Activated gamma-delta T cell treated with Interleukin-2 at 50 U/mL for 16 hours (primary cell): ENCODE data around the gene RAB3A.
"Not testable (repeated sequence)": the region's sequence is repeated elsewhere in the genome, so short reads cannot be mapped to it uniquely, and the experiment has no call there.

Experiments
- DNase-seq: peaks from one replicate; pipeline ENCODE4 v3.0.0-alpha.2; 2020

The RAB3A gene

DNA sequence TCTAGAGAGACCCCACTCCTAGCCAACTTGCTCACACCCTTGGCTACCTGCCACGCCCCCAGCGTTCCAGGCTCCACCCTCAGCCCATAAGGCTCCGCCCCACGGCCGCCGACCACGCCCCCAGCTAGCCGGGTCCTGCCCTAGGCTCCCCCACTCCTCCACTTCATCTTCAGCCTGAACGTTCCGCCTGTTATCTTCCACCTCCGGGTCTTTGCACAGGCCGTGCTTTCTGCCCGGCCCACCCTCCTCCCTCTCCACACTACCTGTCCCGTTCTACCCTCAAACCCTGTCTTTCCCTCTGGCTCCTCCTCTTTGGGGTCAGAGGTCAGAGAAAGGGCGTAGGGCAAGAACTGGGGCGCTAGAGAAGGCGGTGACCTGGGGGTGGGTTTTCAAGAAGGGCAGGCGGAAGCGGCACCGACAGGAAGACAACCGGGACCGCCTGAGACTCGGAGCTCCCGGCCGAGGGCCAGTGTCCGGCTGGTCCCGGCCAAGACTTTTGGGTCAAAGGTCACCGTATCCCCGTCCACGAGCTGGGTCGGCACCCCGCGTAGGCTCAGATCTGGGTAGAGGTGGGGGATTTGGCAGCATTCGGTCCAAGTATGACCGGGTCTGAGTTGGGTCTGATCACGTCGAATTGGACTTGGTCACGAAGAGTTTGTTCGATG, 20.1 kb upstream of the RAB3A start:
- no peak for DNase-seq

DNA sequence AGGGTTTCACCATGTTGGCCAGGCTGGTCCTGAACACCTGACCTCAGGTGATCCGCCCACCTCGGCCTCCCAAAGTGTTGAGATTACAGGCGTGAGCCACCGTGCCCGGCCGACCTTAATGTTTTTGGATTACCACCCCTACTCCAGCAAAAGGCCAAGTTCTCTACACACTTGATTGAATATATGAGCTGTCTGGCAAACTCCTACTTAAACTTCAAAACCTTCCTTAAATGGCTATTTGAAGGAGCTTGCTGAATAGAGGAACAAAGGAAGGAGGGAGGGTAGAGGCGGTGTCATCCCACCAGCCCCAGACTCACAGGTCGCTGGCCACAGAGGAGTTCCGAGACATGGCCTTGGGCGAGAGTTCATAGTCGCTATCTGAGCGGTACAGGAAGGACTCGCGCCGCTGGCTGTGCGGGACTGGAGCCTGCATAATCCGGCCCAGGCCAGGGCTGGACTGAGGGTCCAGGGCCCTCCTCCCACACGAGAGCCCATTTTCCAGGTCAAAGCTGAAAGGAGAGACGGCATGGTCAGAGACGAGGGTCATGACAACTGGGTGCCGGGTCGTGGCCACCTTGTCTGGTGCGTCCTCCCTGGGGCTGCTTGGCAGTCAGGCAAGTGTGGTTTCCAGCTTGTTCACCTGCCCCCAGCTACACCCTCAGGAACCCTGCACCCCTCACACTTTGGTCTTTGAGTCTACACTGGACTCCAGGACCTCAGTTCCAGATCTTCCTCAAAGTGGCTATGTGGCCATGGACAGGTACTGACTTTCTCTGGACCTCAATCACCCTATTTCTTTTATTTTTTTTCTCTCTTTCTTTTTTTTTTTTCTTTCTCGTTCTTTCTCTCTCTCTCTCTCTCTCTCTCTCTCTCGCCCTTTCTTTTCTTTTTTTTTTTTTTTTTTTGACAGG, 18.2 kb upstream of the RAB3A start:
- DNase-seq = no peak

- DNase-seq = no peak
These were observed 16.9 kb upstream of the RAB3A start for GRCh38 chr19:18220632-18221275.

DNA sequence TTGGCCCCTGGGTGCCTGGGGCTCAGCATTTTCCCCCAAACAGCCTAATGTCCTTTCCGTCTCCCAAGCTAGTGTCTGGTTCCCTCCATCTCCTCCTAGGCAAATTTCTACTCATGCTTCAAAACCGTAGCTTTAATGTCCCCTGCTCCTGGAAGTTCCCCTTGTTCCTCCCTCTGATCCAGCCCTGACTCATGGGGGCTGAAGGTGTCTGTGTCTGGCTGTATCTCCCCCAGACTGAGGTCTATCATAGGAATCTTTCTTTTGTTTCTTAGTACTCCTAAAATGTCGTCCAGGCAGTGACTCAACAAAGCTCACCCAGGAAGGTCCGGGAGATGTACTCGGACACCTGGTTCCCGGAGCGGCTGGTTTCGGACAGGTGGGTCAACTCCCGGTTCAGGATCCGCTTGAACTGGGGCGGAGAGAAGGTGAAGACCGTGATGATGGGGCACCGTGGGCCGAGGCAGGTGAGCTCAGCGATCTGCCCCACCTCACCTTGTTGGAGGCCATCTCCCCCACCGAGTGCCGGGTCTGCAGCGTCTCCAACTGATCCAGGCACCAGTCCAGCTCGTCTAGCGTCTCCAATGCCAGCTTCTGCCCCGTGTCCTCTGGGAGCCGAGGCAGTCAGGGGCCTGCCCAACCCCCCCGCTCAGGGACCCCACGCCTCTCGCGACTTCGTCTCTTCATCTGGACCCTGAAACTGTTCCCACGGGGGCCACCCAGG, 16.2 kb upstream of the RAB3A start:
- no peak for DNase-seq

DNA sequence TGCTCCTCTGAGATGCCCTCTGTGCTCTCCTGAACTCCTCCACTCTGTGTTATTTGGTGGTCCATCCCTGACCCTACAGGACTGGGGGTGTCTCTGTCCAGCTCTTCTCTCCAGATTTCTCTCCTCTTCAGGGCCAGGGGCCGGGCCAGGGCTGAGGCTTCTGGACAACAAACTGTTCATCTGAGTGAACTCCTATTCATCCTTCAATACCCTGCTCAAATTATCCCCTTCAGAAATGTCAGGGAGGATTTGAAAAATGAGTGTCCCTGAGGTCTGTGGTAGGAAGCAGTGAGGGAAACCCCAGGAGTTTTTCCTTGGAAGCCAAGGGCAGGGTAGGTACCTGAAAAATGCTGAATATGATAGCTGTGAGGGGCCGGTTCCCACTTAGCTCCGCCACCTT, 14.8 kb upstream of the RAB3A start:
- DNase-seq = no peak

DNA sequence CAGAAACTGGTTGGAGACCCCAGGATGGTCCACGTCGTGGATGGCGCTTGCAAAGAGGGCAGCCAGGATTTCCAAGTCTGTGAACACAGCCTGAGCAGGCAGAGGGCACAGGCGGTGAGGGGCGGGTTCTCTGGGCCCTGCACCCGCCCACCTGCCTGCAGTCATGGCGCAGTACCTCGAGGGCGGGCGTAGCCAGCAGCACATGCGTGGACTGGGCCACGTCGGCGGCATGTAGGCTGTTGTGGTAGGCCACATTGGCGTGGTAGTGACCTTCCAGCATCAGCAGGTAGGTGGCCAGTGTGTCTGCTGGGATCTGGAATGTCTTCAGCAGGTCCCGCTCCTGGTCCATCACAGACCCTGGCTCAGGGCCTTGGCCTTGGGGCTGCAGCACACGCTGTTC, 14.3 kb upstream of the RAB3A start:
- no peak for DNase-seq

DNA sequence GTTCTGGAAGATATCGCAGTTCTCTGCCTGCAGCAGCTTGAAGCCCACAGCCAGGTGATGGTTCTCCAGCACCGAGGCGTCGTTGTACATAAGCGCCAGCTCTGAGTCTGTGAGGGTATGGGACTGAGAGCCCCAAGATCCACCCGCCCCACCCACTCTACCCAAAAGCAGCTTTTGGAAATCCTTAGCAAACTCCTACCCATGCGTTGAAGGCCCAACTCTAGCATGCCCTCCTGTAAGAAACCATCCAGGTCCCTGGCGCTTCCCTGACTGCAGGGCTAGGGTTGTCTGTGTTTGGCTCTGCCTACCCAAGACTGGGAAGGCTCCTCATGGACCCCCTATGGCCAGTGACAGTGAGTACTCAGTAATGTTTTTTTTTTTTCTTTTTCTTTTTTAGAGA, 12.9 kb upstream of the RAB3A start:
- DNase-seq = no peak

GRCh38 chr19:18214779-18215433, 11.1 kb upstream of the RAB3A start:
- no peak for DNase-seq

- DNase-seq = no peak
These were observed 7.8 kb upstream of the RAB3A start for GRCh38 chr19:18211683-18212082.

DNA sequence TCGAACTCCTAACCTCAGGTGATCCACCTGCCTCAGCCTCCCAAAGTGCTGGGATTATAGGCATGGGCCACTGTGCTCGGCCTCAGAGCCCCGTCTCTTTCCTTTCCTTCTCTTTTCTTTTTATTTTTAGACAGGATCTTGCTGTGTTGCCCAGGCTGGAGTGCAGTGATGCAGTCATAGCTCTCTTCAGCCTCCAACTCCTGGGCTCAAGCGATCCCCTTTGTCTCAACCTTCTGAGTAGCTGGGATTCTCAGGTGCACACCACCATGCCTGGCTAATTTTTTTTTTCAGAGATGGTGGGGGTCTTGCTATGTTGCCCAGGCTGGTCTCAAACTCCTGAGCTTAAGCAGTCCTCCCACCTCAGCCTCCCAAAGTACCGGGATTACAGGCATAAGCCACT, 6.1 kb upstream of the RAB3A start:
- not testable (repeated sequence) for DNase-seq

- peak; percentile 48 for DNase-seq
These were observed 4.5 kb upstream of the RAB3A start for GRCh38 chr19:18208098-18208951.

- DNase-seq = no peak
These were observed 2.2 kb upstream of the RAB3A start for GRCh38 chr19:18206018-18206417.

DNA sequence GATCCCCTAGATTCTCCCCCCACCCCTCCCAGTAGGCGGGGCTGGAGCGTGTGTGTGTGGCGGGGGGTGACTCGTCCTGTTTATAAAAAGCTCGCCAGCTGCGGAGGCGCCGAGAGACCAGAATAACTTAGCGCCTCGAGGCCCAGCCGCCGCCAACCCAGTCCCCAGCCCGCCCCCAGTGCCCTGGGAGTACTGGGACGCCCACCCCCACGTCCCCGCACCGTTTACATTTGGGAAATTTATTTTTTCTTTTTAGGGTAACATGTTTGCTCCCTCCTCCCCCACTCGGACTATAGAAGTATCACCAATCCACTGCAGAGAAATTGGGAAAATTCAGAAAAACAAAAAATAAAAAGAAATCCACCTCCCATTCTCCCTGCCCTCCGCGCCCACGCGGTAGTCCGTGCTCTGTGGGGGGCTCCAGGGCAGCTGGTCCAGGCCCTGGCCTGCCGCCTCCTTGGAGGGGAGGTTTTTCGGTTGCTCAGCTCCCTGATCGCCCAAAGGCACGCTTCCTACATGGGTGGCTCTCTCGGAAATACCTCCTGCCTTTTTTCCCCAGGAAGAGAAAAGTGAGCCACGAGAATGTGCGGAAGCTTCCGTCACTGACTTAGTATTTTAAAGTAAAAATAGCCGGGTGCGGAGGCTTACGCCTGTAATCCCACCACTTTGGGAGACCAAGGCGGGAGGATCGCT, 1.5 kb upstream of the RAB3A start:
- DNase-seq = peak; percentile 58

- peak; percentile 47 for DNase-seq
These were observed 755 bp upstream of the RAB3A start for GRCh38 chr19:18204394-18205199.

GRCh38 chr19:18203408-18203862, 407 bp downstream of the RAB3A start:
- peak; percentile 42 for DNase-seq

GRCh38 chr19:18202778-18203407, 949 bp downstream of the RAB3A start:
- no peak for DNase-seq

DNA sequence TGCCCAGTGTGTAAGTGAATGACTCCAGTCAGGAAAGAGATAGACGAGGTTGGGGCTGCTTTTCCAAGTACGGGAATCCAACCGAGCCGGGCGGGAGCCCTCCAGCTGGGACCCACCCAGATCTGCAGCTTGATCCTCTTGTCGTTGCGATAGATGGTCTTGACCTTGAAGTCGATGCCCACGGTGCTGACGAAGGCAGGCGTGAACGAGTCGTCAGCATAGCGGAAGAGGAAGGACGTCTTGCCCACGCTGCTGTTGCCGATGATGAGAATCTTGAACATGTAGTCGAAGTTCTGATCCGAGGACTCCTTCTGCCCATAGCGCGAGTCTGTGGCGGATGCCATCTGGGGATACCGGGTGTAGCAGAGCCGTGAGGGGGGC, 1.5 kb downstream of the RAB3A start:
- DNase-seq = no peak

GRCh38 chr19:18198374-18198773, 5.5 kb downstream of the RAB3A start:
- DNase-seq = no peak

GRCh38 chr19:18197941-18198340, 5.9 kb downstream of the RAB3A start:
- no peak for DNase-seq

- DNase-seq = no peak
These were observed 6.5 kb downstream of the RAB3A start for GRCh38 chr19:18197306-18197705.
